HepG2 (cell line): ENCODE data around the gene KIF1B. TPM values are rescaled to one million over a fixed set of nuclear protein-coding genes. Genes with fewer than 3 reads are reported as not detected.
A peak's percentile ranks its signal among the peaks of the same experiment; 100 is the strongest.

ENCODE experiments used
- PATZ1 ChIP-seq: sonication (generic); formaldehyde crosslinking; IDR thresholded peaks from 2 replicates; pipeline ENCODE4 v1.4.0; 2020; ENCODE audit warnings: missing genetic modification reagents
- PBX2 ChIP-seq: IDR thresholded peaks from 2 replicates; pipeline ENCODE4 v1.6.1; 2016; ENCODE audit warnings: control low read depth
- PCBP2 ChIP-seq: fragments of 200-400 bp; formaldehyde crosslinking; optimal IDR thresholded peaks from 2 replicates; pipeline ENCODE3; 2018; ENCODE audit warnings: low read length, low read depth; ENCODE audit not compliant: poor library complexity, severe bottlenecking
- PRDM4 ChIP-seq: sonication (generic); formaldehyde crosslinking; IDR thresholded peaks from 2 replicates; pipeline ENCODE4 v1.9.0; 2021; ENCODE audit warnings: missing genetic modification reagents, borderline replicate concordance
- SIX4 ChIP-seq: sonication (generic); formaldehyde crosslinking; IDR thresholded peaks from 2 replicates; pipeline ENCODE4 v1.4.0; 2020; ENCODE audit warnings: missing genetic modification reagents
- SRY ChIP-seq: sonication (generic); formaldehyde crosslinking; IDR thresholded peaks from 2 replicates; pipeline ENCODE4 v1.8.0; 2022; ENCODE audit warnings: mild to moderate bottlenecking, missing genetic modification reagents
- XBP1 ChIP-seq: sonication (generic); formaldehyde crosslinking; IDR thresholded peaks from 2 replicates; pipeline ENCODE4 v1.5.0; 2020; ENCODE audit warnings: missing genetic modification reagents
- ZHX1 ChIP-seq: sonication (generic); formaldehyde crosslinking; IDR thresholded peaks from 2 replicates; pipeline ENCODE4 v1.8.1; 2022; ENCODE audit warnings: low read depth, mild to moderate bottlenecking, missing genetic modification reagents
- ZIK1 ChIP-seq: sonication (generic); formaldehyde crosslinking; IDR thresholded peaks from 2 replicates; pipeline ENCODE4 v1.5.0; 2020; ENCODE audit warnings: mild to moderate bottlenecking, low read depth, missing genetic modification reagents, borderline replicate concordance
- ZNF230 ChIP-seq: sonication (generic); formaldehyde crosslinking; IDR thresholded peaks from 2 replicates; pipeline ENCODE4 v1.4.0; 2020; ENCODE audit warnings: mild to moderate bottlenecking, missing genetic modification reagents
- ZNF275 ChIP-seq: sonication (generic); formaldehyde crosslinking; IDR thresholded peaks from 2 replicates; pipeline ENCODE4 v1.8.0; 2022; ENCODE audit warnings: missing genetic modification reagents, mild to moderate bottlenecking, inconsistent platforms, borderline replicate concordance
- ZNF496 ChIP-seq: sonication (generic); formaldehyde crosslinking; IDR thresholded peaks from 2 replicates; pipeline ENCODE4 v1.8.1; 2023; ENCODE audit warnings: mild to moderate bottlenecking, moderate library complexity, missing genetic modification reagents; ENCODE audit not compliant: insufficient replicate concordance
- ZNF510 ChIP-seq: sonication (generic); formaldehyde crosslinking; IDR thresholded peaks from 2 replicates; pipeline ENCODE4 v1.4.0; 2020; ENCODE audit warnings: low read depth, mild to moderate bottlenecking, missing genetic modification reagents
- ZNF556 ChIP-seq: sonication (generic); formaldehyde crosslinking; IDR thresholded peaks from 2 replicates; pipeline ENCODE4 v1.4.0; 2020; ENCODE audit warnings: mild to moderate bottlenecking, missing genetic modification reagents, borderline replicate concordance
- ZNF790 ChIP-seq: sonication (generic); formaldehyde crosslinking; IDR thresholded peaks from 2 replicates; pipeline ENCODE4 v1.8.0; 2022; ENCODE audit warnings: missing genetic modification reagents, mild to moderate bottlenecking, borderline replicate concordance
- ZNF879 ChIP-seq: sonication (generic); formaldehyde crosslinking; IDR thresholded peaks from 2 replicates; pipeline ENCODE4 v1.8.1; 2023; ENCODE audit warnings: missing genetic modification reagents
- polyA plus RNA-seq, 8 experiments: library from polyadenylated mRNA; depleted of rRNA in 3 of 8; stranded (reverse) in 7 of 8; unstranded in 1 of 8; fragments of >200 nt; fragmentation: Illumina TruSeq in 4 of 8; extraction: Trizol in 4 of 8; gene quantifications; 2 replicates each; pipeline versions ENCODE4 v1.2.1 to v1.2.3, GENCODE V29; 2011 to 2016; ENCODE audit warnings: low read depth in 4 of 8, missing spikeins in 1 of 8, mixed read lengths in 1 of 8; ENCODE audit not compliant: insufficient read depth in 1 of 8
- total RNA-seq, 5 experiments: library from RNA; depleted of rRNA; stranded (reverse); fragments of >200 nt; fragmentation: Illumina TruSeq; extraction: Trizol; gene quantifications; 2 replicates each; pipeline ENCODE4 v1.2.3, GENCODE V29; 2016; ENCODE audit warnings: low read depth in 1 of 5

The KIF1B gene
- total and polyA plus RNA-seq, 2 of the 13 experiments (the other 11 are each of a cell fraction or from before 2014, with no cell fraction given) = 26.7 to 32.5 TPM

GRCh38 chr1:10430216-10431069 is 220.1 kb downstream of the KIF1B start, which contains the start of gene CENPS (continued):
- TF ChIP-seq PBX2 (CRISPR knock-in tag) (no peak), SIX4 (CRISPR knock-in tag) (no peak), ZHX1 (CRISPR knock-in tag) (0 out of 2 replicates have a peak, but pooled peaks have one; percentile 67), PRDM4 (CRISPR knock-in tag) (no peak), ZNF879 (CRISPR knock-in tag) (peak; percentile 88), ZNF275 (CRISPR knock-in tag) (peak; percentile 99), SRY (CRISPR knock-in tag) (peak; percentile 98; the same call in 1 of the 2 replicates), ZNF230 (CRISPR knock-in tag) (peak; percentile 91), ZNF496 (CRISPR knock-in tag) (peak; percentile 56), PATZ1 (CRISPR knock-in tag) (peak; percentile 81), PCBP2 (no peak), ZNF790 (peak; percentile 20; the same call in 1 of the 2 replicates), XBP1 (no peak), ZNF510 (peak; percentile 93; the same call in 1 of the 2 replicates), ZNF556 (peak; percentile 89; the same call in 1 of the 2 replicates), ZIK1 (CRISPR knock-in tag) (peak; percentile 35; the same call in 1 of the 2 replicates)
